ENCODE results near the gene POLL.

POLL gene

GRCh38 chr10:101559596-101560297 lies 28.3 kb downstream of the POLL start:
- no peak for TF ChIP-seq CTCF (IDR thresholded peaks at IDR 0.05; ENCODE audit: insufficient read depth, low read length)
- no peak for TF ChIP-seq SPI1 (IDR thresholded peaks at IDR 0.05; ENCODE audit: borderline replicate concordance, low read depth)
- no peak for TF ChIP-seq POLR2AphosphoS5 (IDR thresholded peaks at IDR 0.05; ENCODE audit: low read depth)
- TF ChIP-seq GABPA (IDR thresholded peaks at IDR 0.05; ENCODE audit: low read depth): no peak
- TF ChIP-seq REST (IDR thresholded peaks at IDR 0.05; ENCODE audit: insufficient replicate concordance, low read depth): no peak
- H3K4me3 ChIP-seq (replicated peaks; ENCODE audit: insufficient read depth, low read length): no peak overlapping the region
- H3K27me3 ChIP-seq (ENCODE audit: insufficient read depth, poor library complexity, severe bottlenecking): peaks cover 3% of the 10 kb centered on the region
- DNase-seq (ENCODE audit: low read depth in 1 of 2, low spot score in 1 of 2): no peak
- H3K27ac ChIP-seq (replicated peaks): no peak overlapping the region

- Histone ChIP-seq H3K27ac (replicated peaks) (no peak overlapping the region), H3K4me3 (replicated peaks; ENCODE audit: insufficient read depth, low read length) (no peak overlapping the region), H3K27me3 (ENCODE audit: insufficient read depth, poor library complexity, severe bottlenecking) (peaks cover 3% of the 10 kb centered on the region)
- no peak for DNase-seq (ENCODE audit: low read depth in 1 of 2, low spot score in 1 of 2)
- TF ChIP-seq CTCF (IDR thresholded peaks at IDR 0.05; ENCODE audit: insufficient read depth, low read length) (no peak), SPI1 (IDR thresholded peaks at IDR 0.05; ENCODE audit: borderline replicate concordance, low read depth) (no peak), GABPA (IDR thresholded peaks at IDR 0.05; ENCODE audit: low read depth) (no peak), REST (IDR thresholded peaks at IDR 0.05; ENCODE audit: insufficient replicate concordance, low read depth) (no peak)
These were observed 29.1 kb downstream of the POLL start for GRCh38 chr10:101558671-101559595.

GRCh38 chr10:101558204-101558603 lies 29.9 kb downstream of the POLL start:
- Histone ChIP-seq H3K27ac (replicated peaks) (no peak overlapping the region), H3K4me3 (replicated peaks; ENCODE audit: insufficient read depth, low read length) (no peak overlapping the region), H3K27me3 (ENCODE audit: insufficient read depth, poor library complexity, severe bottlenecking) (peaks cover 3% of the 10 kb centered on the region)
- TF ChIP-seq CTCF (IDR thresholded peaks at IDR 0.05; ENCODE audit: insufficient read depth, low read length): no peak
- DNase-seq (ENCODE audit: low read depth in 1 of 2, low spot score in 1 of 2): no peak
